ENCODE measurements around the gene IPO11.

GRCh38 chr5:62502456-62503101 lies 90.0 kb downstream of the IPO11 start:
- TF ChIP-seq CTCF (conservative IDR thresholded peaks at IDR 0.05 in 1 of 2, IDR thresholded peaks at IDR 0.05 in 1 of 2; ENCODE audit: extremely low read depth in 1 of 2, insufficient read depth in 1 of 2, low read depth in 1 of 2, low read length in 2 of 2) (no peak), EZH2 (IDR thresholded peaks at IDR 0.05; ENCODE audit: borderline replicate concordance, low read length) (no peak)
